HepG2 (cell line): Measurements from ENCODE around the gene AGPAT3. TPM values are rescaled to one million over a fixed set of nuclear protein-coding genes. Genes with fewer than 3 reads are reported as not detected.

Source experiments
- ASH2L ChIP-seq: fragments of 300-600, 200-600 bp; sonication (generic); IDR thresholded peaks from 2 replicates; pipeline ENCODE4 v1.7.0; 2017; ENCODE audit warnings: low read depth, mild to moderate bottlenecking, moderate library complexity, mixed read lengths, low read length; ENCODE audit not compliant: insufficient read length
- ATRX ChIP-seq: sonication (generic); formaldehyde crosslinking; IDR thresholded peaks from 2 replicates; pipeline ENCODE4 v1.4.0; 2020; ENCODE audit warnings: missing genetic modification reagents, borderline replicate concordance
- ELF3 ChIP-seq: IDR thresholded peaks from 2 replicates; pipeline ENCODE4 v1.6.1; 2016; ENCODE audit warnings: missing genetic modification reagents, missing compliant biosample characterization
- HIVEP1 ChIP-seq: sonication (generic); formaldehyde crosslinking; IDR thresholded peaks from 2 replicates; pipeline ENCODE4 v1.4.0; 2020; ENCODE audit warnings: mild to moderate bottlenecking, missing genetic modification reagents
- HOXA3 ChIP-seq: sonication (generic); formaldehyde crosslinking; IDR thresholded peaks from 2 replicates; pipeline ENCODE4 v1.5.0; 2020; ENCODE audit warnings: missing genetic modification reagents
- KDM5A ChIP-seq: fragments of 200-600 bp; sonication (generic); IDR thresholded peaks from 2 replicates; pipeline ENCODE4 v1.7.0; 2018; ENCODE audit warnings: antibody characterized with exemption, mild to moderate bottlenecking, low read length, borderline replicate concordance
- KDM5B ChIP-seq: sonication (generic); formaldehyde crosslinking; IDR thresholded peaks from 2 replicates; pipeline ENCODE4 v1.4.0; 2020; ENCODE audit warnings: missing genetic modification reagents, mild to moderate bottlenecking, borderline replicate concordance
- NR2F1 ChIP-seq, 2 experiments: fragments of 450-650 bp in 1 of 2; formaldehyde crosslinking in 1 of 2; IDR thresholded peaks; 2 replicates each; pipeline versions ENCODE4 v1.5.0 to v1.6.1; 2016 to 2020; ENCODE audit warnings: mild to moderate bottlenecking in 1 of 2, missing compliant biosample characterization in 1 of 2, missing genetic modification reagents in 1 of 2, moderate library complexity in 1 of 2
- NR2F2 ChIP-seq: IDR thresholded peaks from 2 replicates; pipeline ENCODE4 v1.6.1; 2012; ENCODE audit warnings: low read depth, inconsistent platforms, borderline replicate concordance
- NR2F6 ChIP-seq, 2 experiments: IDR thresholded peaks; 2 replicates each; pipeline ENCODE4 v1.6.1; 2016; ENCODE audit warnings: antibody characterized with exemption in 1 of 2, mild to moderate bottlenecking in 1 of 2
- PAX8 ChIP-seq: sonication (generic); formaldehyde crosslinking; IDR thresholded peaks from 2 replicates; pipeline ENCODE4 v1.8.0; 2022; ENCODE audit warnings: mild to moderate bottlenecking, missing genetic modification reagents, borderline replicate concordance
- PITX1 ChIP-seq: sonication (generic); formaldehyde crosslinking; IDR thresholded peaks from 2 replicates; pipeline ENCODE4 v1.5.1; 2020; ENCODE audit warnings: mild to moderate bottlenecking, missing genetic modification reagents
- RARA ChIP-seq: IDR thresholded peaks from 2 replicates; pipeline ENCODE4 v1.6.1; 2016; ENCODE audit warnings: missing genetic modification reagents, missing compliant biosample characterization
- SAP130 ChIP-seq: IDR thresholded peaks from 2 replicates; pipeline ENCODE4 v1.6.1; 2016; ENCODE audit warnings: low read depth
- SP4 ChIP-seq: sonication (generic); formaldehyde crosslinking; IDR thresholded peaks from 2 replicates; pipeline ENCODE4 v1.8.1; 2023; ENCODE audit warnings: mild to moderate bottlenecking, missing genetic modification reagents
- SP5 ChIP-seq: IDR thresholded peaks from 2 replicates; pipeline ENCODE4 v1.6.1; 2016; ENCODE audit warnings: low read depth, borderline replicate concordance
- TBX2 ChIP-seq: sonication (generic); formaldehyde crosslinking; IDR thresholded peaks from 2 replicates; pipeline ENCODE4 v1.5.0; 2020; ENCODE audit warnings: missing genetic modification reagents, mild to moderate bottlenecking, borderline replicate concordance
- TEAD3 ChIP-seq: optimal IDR thresholded peaks from 2 replicates; pipeline ENCODE3; 2016; ENCODE audit warnings: borderline replicate concordance
- ZFP82 ChIP-seq: sonication (generic); formaldehyde crosslinking; IDR thresholded peaks from 2 replicates; pipeline ENCODE4 v1.5.1; 2020; ENCODE audit warnings: mild to moderate bottlenecking, missing genetic modification reagents, borderline replicate concordance
- ZNF224 ChIP-seq: sonication (generic); formaldehyde crosslinking; IDR thresholded peaks from 2 replicates; pipeline ENCODE4 v1.5.0; 2020; ENCODE audit warnings: mild to moderate bottlenecking, missing genetic modification reagents
- ZNF317 ChIP-seq: sonication (generic); formaldehyde crosslinking; IDR thresholded peaks from 2 replicates; pipeline ENCODE4 v1.5.0; 2020; ENCODE audit warnings: mild to moderate bottlenecking, missing genetic modification reagents
- polyA plus RNA-seq, 8 experiments: library from polyadenylated mRNA; depleted of rRNA in 3 of 8; stranded (reverse) in 7 of 8; unstranded in 1 of 8; fragments of >200 nt; fragmentation: Illumina TruSeq in 4 of 8; extraction: Trizol in 4 of 8; gene quantifications; 2 replicates each; pipeline versions ENCODE4 v1.2.1 to v1.2.3, GENCODE V29; 2011 to 2016; ENCODE audit warnings: low read depth in 4 of 8, missing spikeins in 1 of 8, mixed read lengths in 1 of 8; ENCODE audit not compliant: insufficient read depth in 1 of 8
- total RNA-seq, 5 experiments: library from RNA; depleted of rRNA; stranded (reverse); fragments of >200 nt; fragmentation: Illumina TruSeq; extraction: Trizol; gene quantifications; 2 replicates each; pipeline ENCODE4 v1.2.3, GENCODE V29; 2016; ENCODE audit warnings: low read depth in 1 of 5
- TF ChIP-seq, protein P1 (sequence below), 2 experiments: sonication (generic) in 1 of 2; formaldehyde crosslinking in 1 of 2; IDR thresholded peaks; 2 replicates each; pipeline versions ENCODE4 v1.4.0 to v1.6.1; 2018 to 2020; ENCODE audit warnings: missing genetic modification reagents in 2 of 2, borderline replicate concordance in 1 of 2, low read depth in 1 of 2, mild to moderate bottlenecking in 1 of 2, missing biosample characterization in 1 of 2
- TF ChIP-seq, protein P2 (sequence below): sonication (generic); formaldehyde crosslinking; IDR thresholded peaks from 2 replicates; pipeline ENCODE4 v1.5.1; 2020; ENCODE audit warnings: missing genetic modification reagents, mild to moderate bottlenecking, borderline replicate concordance
- TF ChIP-seq, protein P3 (sequence below): sonication (generic); formaldehyde crosslinking; IDR thresholded peaks from 2 replicates; pipeline ENCODE4 v1.5.0; 2020; ENCODE audit warnings: missing genetic modification reagents, mild to moderate bottlenecking, borderline replicate concordance
- TF ChIP-seq, protein P4 (sequence below): IDR thresholded peaks from 2 replicates; pipeline ENCODE4 v1.6.1; 2016; ENCODE audit warnings: mild to moderate bottlenecking, missing biosample characterization, missing genetic modification reagents
- TF ChIP-seq, protein P5 (sequence below): sonication (generic); formaldehyde crosslinking; IDR thresholded peaks from 2 replicates; pipeline ENCODE4 v1.8.0; 2022; ENCODE audit warnings: missing genetic modification reagents, mild to moderate bottlenecking, inconsistent platforms, borderline replicate concordance

The AGPAT3 gene
- total and polyA plus RNA-seq, 2 of the 13 experiments (the other 11 are each of a cell fraction or from before 2014, with no cell fraction given), result 32.2 to 54.4 TPM

DNA sequence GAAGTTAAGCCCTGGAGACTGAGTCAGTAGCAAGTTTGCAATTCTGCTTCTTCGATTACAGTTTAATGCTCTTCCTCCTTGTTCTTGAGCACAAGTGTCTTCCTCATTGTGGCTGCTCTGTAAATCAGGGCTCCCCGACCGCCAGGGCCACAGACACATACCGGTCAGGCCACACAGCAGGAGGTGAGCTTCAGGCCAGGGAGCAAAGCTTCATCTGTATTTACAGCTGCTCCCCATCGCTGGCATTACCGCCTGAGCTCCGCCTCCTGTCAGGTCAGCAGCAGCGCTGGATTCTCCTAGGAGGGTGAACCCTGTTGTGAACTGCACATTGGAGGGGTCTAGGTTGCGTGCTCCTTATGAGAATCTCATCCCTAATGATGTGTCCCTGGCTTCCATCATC is 145.4 kb downstream of the AGPAT3 start (continued):
- TF ChIP-seq, protein P1, sequence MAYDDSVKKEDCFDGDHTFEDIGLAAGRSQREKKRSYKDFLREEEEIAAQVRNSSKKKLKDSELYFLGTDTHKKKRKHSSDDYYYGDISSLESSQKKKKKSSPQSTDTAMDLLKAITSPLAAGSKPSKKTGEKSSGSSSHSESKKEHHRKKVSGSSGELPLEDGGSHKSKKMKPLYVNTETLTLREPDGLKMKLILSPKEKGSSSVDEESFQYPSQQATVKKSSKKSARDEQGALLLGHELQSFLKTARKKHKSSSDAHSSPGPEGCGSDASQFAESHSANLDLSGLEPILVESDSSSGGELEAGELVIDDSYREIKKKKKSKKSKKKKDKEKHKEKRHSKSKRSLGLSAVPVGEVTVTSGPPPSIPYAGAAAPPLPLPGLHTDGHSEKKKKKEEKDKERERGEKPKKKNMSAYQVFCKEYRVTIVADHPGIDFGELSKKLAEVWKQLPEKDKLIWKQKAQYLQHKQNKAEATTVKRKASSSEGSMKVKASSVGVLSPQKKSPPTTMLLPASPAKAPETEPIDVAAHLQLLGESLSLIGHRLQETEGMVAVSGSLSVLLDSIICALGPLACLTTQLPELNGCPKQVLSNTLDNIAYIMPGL (CRISPR knock-in tag; IDR thresholded peaks at IDR 0.05; ENCODE audit: borderline replicate concordance in 1 of 2, low read depth in 1 of 2), result no peak
- no peak for TF ChIP-seq ZNF317 (CRISPR knock-in tag)
- peak; percentile 86 for TF ChIP-seq SAP130 (CRISPR knock-in tag)
- TF ChIP-seq RARA (CRISPR knock-in tag), result peak; percentile 38; the same call in 1 of the 2 replicates
- TF ChIP-seq TEAD3 (CRISPR knock-in tag), result peak; percentile 64
- TF ChIP-seq, protein P2, sequence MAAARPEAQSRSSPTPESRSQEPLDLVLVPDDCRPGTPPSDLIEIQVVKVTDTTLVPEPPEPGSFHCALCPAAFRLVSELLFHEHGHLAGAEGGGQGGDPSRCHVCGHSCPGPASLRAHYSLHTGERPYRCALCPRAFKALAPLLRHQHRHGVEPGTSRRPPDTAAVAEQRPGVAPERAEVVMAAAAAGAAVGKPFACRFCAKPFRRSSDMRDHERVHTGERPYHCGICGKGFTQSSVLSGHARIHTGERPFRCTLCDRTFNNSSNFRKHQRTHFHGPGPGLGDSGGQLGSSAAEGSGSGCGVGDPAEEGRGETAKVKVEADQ (CRISPR knock-in tag), result no peak
- TF ChIP-seq, protein P3, sequence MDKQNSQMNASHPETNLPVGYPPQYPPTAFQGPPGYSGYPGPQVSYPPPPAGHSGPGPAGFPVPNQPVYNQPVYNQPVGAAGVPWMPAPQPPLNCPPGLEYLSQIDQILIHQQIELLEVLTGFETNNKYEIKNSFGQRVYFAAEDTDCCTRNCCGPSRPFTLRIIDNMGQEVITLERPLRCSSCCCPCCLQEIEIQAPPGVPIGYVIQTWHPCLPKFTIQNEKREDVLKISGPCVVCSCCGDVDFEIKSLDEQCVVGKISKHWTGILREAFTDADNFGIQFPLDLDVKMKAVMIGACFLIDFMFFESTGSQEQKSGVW (CRISPR knock-in tag), result no peak
- TF ChIP-seq ATRX (CRISPR knock-in tag), result no peak
- TF ChIP-seq, protein P4, sequence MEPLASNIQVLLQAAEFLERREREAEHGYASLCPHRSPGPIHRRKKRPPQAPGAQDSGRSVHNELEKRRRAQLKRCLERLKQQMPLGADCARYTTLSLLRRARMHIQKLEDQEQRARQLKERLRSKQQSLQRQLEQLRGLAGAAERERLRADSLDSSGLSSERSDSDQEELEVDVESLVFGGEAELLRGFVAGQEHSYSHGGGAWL, result no peak
- TF ChIP-seq KDM5A, result no peak
- 0 out of 2 replicates have a peak, but pooled peaks have one; percentile 18 for TF ChIP-seq SP4 (CRISPR knock-in tag)
- TF ChIP-seq KDM5B (CRISPR knock-in tag), result peak; percentile 47; the same call in 1 of the 2 replicates
- peak in 1 of 2 experiments; percentile 27; a peak in 1 of 4 replicates for TF ChIP-seq NR2F1 (CRISPR knock-in tag; IDR thresholded peaks at IDR 0.05)
- no peak for TF ChIP-seq NR2F2
- peak; percentile 19; the same call in 1 of the 2 replicates for TF ChIP-seq HOXA3 (CRISPR knock-in tag)
- peak; percentile 62 for TF ChIP-seq TBX2 (CRISPR knock-in tag)
- no peak for TF ChIP-seq NR2F6 (IDR thresholded peaks at IDR 0.05)
- TF ChIP-seq NR2F6 (CRISPR knock-in tag; IDR thresholded peaks at IDR 0.05), result 0 out of 2 replicates have a peak, but pooled peaks have one; percentile 22
- TF ChIP-seq, protein P5, sequence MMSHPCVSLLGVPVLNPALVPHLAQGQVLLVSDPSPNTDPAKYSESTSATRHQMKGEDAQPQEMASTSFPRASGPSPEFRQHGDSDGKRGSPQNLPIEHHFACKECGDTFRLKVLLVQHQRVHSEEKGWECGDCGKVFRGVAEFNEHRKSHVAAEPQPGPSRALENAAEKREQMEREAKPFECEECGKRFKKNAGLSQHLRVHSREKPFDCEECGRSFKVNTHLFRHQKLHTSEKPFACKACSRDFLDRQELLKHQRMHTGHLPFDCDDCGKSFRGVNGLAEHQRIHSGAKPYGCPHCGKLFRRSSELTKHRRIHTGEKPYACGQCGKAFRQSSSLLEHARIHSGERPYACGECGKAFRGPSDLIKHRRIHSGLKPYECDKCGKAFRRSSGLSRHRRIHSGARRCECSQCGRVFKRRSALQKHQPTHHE, result no peak
- no peak for TF ChIP-seq ZFP82
- TF ChIP-seq ASH2L, result peak; percentile 20
- TF ChIP-seq SP5, result peak; percentile 89
- 0 out of 2 replicates have a peak, but pooled peaks have one; percentile 15 for TF ChIP-seq ELF3 (CRISPR knock-in tag)
- TF ChIP-seq ZNF224 (CRISPR knock-in tag), result no peak
- TF ChIP-seq PITX1, result 0 out of 2 replicates have a peak, but pooled peaks have one; percentile 36
- TF ChIP-seq HIVEP1 (CRISPR knock-in tag), result 0 out of 2 replicates have a peak, but pooled peaks have one; percentile 8
- no peak for TF ChIP-seq PAX8
